ENCODE data around the gene NACA2.
A peak's percentile ranks its signal among the peaks of the same experiment; 100 is the strongest.
"Not testable (repeated sequence)": the region's sequence is repeated elsewhere in the genome, so short reads cannot be mapped to it uniquely, and the experiment has no call there.

The NACA2 gene

DNA sequence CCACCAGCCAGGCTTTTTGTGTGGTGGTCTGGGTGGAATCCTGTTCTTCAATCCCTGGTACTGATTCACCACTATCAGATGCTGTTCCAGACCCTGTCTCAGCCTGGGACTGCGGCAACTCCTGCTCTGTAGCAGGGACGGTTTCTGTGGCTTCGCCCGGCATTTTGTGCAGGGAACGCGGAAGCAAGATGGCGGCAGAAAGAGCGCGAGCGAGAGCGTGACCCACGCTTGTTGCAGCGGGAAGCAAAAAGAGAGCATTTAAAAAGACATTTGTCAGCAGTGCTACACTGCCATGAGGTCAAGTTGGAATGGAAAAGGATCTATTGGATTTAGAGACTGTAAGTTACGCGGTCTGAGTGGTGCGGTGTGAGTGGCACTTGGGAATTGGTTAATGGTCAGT, at the start of gene NACA2:
Gene NACA2, minus strand, starts transcription at position 202 of the 400 bp plus-strand sequence. Its CDS starts 39 bp downstream, at position 163.
- DNase-seq: no peak

DNA sequence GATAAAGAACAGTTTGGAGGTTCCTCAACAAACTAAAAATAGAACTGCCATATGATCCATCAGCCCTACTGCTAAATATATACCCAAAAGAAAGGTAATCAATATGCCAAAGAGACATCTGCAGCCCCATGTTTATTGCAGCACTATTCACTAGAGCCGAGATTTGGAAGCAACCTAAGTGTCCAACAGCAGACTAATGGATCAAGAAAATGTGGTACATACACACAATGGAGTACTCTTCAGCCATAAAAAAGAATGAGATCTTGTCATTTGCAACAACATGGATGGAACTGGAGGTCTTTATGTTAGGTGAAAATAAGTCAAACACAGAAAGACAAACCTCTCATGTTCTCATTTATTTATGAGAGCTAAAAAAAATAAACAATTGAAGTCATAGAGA, 48.8 kb upstream of the NACA2 start:
- DNase-seq: no peak

DNA sequence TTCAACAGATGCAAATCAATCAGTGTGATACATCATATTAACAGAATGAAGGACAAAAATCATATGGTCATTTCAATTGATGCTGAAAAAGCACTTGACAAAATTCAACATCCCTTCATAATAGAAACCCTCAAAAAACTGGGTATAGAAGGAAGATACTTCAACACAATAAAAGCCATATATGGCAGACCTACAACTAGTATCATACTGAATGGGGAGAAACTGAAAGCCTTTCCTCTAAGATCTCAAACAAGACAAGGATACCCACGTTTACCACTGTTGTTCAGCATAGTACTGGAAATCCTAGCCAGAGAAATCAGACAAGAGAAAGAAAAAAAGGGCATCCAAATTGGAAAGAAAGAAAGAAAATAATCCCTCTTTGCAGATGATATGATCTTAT, 47.1 kb upstream of the NACA2 start:
- no peak for DNase-seq

DNA sequence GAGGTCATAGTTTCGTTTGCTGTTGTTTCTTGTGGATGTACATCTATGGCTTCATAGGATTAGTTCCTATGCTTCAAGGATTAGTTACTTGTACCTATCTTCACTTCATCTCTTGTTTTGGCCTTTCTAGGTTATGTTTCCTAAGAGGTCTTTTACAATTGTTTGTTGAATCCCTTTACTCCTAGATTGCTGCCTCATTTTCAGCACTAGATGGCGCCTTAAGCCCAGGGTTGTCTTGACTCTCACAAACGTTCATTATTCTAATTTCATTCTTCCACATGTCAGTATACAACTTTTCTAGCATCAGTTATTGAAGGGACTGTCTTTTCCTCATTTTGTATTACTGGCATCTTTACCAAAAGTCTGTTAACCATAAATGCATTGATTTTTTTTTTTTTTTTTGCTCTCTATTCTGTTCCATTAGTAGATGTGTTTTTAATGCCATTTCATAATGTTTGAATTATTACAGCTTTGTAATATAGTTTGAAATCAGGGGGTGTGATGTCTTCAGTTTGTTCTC, 45.0 kb upstream of the NACA2 start:
- DNase-seq: peak; percentile 33

DNA sequence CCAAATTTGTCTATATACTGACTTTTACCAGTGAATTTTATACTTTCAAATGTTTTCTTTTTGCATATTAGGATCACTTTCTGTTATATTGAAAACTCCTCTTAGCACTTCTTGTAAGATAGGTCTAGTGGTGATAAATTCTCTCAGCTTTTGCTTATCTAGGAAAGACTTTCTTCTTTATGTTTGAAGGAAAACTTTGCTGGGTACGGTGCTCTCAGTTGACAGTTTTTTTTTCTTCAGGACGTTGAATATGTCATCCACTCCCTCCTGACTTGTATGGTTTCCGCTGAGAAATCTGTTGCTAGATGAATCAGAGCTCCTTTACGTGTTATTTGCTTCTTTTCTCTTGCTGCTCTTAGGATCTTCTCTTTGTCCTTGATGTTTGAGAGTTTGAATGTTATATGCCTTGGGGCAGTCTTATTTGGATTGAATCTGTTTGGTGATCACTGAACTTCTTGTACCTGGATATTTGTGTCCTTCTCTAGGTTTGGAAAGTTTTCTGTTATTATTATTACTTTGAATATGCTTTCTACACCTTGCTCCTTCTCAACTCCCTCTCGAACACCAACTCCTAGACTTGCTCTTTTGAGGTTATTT, 44.0 kb upstream of the NACA2 start:
- no peak for DNase-seq

DNA sequence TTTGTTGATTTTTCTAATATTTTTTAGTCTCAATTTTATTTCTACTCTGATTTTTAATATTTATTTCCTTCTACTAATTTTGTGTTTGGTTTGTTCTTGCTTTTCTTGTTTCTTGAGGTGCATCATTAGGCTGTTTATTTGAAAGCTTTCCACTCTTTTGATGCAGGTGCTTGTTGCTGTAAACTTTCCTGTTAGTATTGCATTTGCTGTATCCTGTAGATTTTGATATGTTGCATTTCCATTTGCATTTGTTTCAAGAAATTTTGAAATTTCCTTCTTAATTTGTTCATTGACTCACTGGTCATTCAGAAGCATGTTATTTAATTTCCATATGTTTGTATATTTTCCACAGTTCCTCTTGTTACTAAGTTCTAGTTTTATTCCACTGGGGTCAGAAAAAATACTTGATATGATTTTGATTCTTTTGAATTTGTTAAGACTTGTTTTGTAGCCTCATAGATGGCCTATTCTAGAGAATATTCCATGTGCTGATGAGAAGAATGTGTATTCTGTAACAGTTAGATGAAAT, 43.1 kb upstream of the NACA2 start:
- DNase-seq: no peak

DNA sequence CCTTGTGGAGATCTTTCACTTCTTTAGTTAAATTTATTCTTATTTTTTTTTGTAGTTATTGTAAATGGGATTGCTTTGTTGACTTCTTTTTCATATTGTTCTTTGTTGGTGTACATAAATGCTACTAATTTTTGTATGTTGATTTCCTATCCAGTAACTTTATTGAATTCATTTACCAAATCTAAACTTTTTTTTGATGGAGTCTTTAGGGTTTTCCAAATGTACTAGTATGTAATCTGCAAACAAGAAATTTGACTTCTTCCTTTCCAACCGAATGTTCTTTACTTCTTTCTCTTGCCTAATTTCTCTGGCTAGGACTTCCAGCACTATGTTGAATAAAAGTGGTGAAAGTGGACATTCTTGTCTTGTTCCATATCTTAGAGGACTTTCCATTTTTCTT, 41.8 kb upstream of the NACA2 start:
- DNase-seq: no peak

DNA sequence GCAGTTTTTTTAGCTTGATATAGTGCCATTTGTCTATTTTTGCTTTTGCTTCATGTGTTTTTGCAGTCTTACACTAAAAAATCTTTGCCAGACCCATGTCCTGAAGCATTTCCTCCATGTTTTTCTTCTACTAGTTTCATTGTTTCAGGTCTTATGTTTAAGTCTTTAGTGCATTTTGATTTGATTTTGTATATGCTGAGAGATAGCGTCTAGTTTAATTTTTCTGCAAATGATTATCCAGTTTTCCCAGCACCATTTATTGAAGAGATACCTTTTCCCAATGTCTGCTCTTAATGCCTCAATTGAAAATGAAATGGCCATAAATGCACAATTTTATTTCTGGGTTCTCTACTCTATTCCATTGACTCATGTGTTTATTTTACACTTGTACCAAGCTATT, 40.8 kb upstream of the NACA2 start:
- no peak for DNase-seq

DNA sequence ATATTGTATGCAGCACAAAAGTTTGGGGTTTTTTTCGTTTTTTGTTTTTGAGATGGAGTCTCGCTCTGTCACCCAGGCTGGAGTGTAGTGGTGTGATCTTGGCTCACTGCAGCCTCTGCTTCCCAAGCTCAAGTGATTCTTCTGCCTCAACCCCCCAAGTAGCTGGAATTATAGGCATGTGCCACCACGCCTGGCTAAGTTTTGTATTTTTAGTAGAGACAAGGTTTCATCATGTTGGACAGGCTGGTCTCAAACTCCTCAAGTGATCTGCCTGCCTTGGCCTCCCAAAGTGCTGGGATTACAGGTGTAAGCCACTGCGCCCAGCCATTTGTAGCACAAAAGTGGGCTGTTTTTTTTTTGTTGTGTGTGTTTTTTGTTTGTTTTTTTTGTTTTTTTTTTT, 37.1 kb upstream of the NACA2 start:
- DNase-seq: not testable (repeated sequence)

DNA sequence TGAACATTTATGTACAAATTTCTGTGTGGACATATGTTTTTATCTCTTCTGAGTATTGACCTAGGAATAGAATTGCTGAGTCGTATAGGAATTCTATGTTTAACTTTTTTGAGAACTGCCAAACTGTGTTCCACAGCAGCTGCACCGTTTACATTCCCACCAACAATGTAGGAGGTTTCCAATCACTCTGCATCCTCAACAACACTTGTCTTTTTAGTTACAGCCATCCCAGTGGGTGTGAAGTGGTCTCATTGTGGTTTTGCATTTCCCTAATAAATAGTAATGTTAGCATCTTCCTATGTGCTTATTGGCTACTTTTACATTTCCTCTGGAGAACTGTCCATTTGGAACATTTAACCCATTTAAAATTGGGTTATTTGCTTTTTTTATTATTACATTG, 36.6 kb upstream of the NACA2 start:
- DNase-seq: no peak

DNA sequence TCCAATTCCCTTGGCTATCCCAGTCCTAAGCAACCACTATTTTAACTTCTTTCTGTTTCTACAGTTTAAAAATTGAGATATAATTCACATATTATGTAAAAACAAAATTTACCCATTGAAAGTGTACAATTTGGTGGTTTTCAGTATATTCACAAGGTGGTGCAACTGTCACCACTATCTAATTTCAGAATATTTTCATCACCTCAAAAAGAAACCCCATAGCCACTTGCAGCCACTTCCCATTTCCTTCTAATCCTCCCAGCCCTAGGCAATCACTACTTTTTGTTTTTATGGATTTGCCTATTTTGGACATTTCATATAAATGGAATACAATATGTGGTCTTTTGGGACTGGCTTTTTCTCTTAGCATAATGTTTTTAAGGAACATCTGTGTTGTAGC, 36.1 kb upstream of the NACA2 start:
- no peak for DNase-seq

DNA sequence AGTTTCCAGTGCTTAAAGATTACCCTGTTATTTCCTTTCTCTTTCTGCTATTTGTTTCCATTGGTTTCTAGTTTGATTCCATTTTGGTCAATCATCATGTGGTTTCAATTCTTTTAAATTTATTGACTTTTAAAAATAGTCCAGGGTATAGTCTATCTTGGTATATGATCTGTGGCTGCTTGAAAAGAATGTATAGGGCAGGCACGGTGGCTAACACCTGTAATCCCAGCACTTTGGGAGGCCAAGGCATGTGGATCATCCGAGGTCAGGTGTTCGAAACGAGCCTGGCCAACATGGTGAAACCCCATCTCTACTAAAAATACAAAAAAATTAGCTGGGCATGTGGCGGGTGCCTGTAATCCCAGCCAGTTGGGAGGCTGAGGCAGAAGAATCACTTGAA, 34.5 kb upstream of the NACA2 start:
- DNase-seq: no peak

DNA sequence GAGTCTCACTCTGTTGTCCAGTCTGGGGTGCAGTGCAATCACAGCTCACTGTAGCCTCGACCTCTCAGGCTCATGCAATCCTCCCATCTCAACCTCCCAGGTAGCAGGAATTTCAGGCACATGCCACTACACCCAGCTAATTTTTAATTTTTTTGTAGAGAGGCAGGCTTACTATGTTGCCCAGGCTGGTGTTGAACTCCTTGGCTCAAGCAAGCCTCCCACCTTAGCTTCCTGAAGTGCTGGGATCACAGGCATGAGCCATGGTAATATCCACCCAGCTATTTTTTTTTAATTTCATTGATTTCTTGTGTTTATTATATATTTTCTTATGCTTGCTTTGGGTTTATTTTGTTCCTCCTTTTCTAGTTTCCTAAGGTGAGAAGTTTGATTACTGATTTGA, 33.9 kb upstream of the NACA2 start:
- no peak for DNase-seq

DNA sequence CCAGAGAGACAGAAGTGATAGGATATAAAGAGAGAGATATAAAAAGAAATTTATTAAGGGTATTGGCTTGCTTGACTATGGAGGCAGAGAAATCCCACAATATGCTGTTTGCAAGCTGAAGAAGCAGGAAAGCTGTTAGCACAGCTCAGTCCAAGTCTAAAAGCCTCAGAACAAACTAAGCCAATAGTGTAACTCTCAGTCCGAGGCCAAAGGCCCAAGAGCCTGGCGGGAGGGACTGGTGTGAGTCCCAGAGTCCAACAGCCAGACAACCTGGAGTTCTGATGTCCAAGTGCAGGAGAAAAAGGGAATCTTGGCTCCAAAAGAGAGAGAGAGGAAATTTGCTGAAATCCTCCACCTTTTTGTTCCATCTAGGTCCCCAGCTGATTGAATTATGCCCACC, 30.3 kb upstream of the NACA2 start:
- no peak for DNase-seq

DNA sequence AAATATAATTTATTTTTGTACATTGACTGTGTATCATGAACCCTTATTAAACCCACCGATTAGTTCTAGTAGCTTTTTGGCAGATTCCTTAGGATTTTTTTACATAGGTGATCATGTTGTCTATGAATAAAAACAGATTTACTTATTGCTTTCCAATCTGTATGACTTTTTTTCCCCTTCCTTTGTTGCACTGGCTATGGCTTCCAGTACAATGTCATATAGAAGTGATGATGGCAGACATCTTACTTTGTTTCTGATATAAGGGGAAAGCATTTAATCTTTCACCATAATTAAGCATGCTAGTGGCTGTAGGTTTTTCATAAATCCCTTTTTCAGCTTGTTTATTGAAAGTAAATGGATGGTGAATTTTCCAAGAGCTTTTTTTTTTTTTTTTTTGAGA, 28.9 kb upstream of the NACA2 start:
- DNase-seq: no peak

DNA sequence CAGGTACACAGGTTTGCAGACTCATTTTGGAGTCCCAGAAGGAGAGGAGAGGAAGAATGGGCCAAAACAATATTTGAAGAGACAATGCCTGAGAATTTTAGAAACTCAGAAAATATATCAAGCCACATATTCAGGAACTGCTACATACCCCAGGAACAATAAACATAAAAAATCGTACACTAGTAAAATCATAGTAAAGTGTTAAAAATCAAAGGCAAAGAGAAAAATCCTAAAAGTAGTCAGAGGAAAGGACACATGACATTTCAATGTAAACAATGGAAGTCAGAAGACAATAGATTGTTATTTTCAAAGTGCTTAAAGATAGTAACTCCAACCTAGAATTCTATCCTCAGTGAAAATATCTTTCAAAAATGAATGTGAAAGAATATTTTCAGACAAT, 28.5 kb upstream of the NACA2 start:
- no peak for DNase-seq

DNA sequence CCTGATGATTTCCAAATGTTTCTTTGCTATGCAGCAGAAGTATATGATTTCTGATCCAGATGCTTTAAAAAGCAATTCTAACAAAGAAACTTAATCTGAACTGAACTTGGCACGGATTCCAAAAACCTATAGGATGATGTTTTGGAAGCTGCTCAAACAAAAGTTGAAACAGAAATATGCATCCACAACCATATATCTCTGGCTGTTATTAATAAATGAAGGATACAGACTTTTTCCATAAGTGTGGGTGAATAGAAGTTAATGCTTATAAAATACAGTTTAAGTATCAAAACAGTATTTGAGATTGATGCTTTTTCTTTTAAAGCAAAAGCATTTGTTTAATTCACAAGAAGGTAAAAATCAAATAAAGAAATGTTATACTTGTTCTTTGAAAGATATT, 27.9 kb upstream of the NACA2 start:
- no peak for DNase-seq

DNA sequence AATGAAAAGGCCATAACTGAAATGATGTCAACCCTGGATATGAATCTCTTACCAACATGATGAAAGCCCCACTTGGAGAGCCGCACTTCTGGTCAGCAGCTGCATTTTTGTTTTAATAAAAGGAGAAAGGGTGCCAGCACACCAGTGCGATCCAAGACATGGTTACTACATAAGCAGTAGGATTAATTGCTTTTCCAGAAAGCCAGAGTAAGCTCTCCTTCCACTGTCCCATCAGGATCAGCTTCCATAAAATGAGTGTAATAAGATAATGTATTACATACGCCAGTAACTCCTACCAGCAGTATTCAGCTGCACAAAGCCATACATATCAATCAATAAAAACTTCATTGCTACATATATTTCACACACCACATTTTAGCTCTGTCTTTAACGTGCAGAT, 26.3 kb upstream of the NACA2 start:
- DNase-seq: no peak

DNA sequence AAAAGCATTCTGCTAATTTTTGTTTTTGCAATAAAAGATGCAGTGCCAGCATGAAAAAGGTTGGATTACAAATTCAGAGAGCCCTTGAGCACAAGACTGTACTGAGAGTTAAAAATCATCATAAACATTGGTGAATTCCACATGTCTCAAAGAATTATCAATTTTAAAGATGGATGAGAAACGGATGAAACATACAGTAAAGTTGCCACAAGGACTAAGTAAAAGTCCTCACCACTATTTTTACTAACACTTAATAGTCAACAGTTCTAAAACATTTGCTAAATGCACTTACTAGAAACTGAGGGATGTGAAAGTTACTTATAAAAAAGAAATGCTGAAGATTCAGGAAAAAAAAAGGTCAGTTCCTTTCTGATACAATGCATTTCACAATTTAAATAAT, 25.8 kb upstream of the NACA2 start:
- DNase-seq: no peak

DNA sequence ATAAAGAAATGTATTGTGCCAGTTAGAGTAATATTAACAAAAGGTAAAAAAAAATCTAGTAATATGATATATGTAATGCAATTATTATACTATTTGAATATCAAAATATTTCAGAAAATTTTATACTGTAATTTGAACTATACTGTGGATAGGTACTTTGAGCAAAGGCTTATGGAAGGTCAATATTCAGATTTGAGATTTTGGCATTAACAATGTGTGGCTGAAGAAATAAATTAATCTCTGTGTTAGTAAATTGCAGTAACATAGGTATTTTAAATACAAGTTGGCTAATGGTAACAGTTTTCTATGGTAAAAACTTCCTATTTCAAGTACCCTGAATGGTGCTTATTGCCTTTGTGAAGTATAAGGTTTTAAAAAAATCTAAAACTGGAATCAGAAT, 23.2 kb upstream of the NACA2 start:
- DNase-seq: no peak

DNA sequence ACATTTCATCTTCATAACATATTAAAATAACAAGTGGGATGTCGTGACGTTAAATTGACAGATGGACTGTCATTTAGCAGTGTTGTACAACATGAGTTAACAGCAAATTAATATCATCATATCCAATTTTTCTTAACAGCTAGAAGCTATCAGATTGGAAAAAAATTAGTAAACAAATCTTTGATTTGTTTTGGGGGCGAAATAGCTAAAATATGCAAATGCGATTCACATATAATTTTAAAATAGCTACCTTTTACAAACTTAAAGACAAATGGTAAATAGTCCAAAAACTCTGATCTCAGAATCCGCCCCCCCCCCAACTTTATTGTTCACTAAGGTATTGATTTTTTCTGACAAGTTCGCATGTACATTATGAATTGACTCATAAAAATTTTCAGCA, 20.3 kb upstream of the NACA2 start:
- DNase-seq: no peak

DNA sequence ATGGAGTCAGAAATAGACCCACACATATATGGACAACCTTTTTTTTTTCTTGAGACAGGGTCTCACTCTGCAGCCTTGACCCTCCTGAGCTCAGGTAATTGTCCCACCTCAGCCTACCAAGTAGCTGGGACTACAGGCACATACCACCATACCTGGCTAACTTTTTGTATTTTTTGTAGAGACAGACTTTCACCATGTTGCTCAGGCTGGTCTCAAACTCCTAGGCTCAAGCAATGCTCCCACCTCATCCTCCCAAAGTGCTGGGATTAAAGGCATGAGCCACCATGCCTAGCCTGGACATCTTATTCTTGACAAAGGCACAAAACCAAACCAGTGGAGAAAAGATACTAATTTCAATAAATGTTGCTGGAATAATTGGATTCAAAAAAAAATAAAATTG, 14.7 kb upstream of the NACA2 start:
- no peak for DNase-seq

DNA sequence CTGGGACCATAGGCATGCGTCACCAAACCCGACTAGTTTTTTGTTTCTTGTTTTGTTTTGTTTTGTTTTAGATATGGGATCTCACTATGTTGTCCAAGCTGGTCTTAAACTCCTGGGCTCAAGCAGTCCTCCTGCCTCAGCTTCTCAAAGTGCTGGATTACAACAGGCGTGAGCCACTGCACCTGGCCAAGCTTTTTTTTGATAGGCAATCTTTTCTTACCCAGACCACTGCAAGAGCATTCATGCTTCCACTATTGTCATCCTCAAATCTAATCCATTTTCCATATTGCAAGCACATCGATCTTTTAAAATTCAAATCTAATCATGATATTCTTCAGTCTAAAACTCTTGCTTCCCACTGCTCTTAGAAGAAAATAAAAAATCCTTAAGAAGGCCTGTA, 10.3 kb upstream of the NACA2 start:
- DNase-seq: no peak

DNA sequence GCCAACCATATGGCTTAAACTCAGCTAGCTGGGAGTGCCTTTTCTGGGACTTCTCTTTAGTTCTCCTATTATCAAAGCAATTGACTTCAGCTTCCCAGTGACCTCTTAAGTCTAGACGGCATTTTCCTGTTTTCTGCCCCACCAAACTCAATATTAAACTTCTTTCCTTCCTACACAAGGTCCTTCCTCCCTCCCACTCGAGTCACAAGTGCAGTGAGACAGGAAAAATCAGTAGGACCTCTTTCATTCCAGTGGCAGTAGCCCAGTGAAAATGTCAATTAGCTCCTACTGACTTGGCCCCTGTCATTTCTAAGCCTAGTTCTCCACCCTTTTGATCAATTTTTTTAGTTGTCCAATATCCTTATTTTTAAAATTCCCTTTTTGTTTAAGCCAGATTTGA, 9.6 kb upstream of the NACA2 start:
- DNase-seq: no peak

DNA sequence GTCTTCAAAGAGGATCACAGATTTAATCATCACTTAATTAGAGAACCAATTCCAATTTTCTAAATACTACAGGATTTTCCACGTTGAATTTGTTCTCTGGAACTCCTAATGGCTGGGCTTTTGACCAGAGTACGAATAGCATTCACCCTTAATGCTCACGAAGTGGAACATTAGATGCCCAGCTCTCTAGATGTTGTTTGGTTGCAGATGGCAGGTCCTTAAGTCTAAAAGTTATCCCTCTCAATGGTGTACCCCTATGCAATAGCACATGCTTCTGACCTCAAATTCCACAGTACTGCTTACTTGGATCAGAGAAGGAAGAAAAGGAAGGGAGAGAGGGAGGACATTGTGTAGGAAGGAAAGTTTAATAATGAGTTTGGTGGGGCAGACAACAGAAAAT, 8.6 kb upstream of the NACA2 start:
- no peak for DNase-seq

All from stimulated activated naive CD4-positive, alpha-beta T cell treated with Interleukin-2 at 50 U/mL for 16 hours (primary cell).